Measurements from ENCODE around the gene ZEB2. TPM values are rescaled to one million over a fixed set of nuclear protein-coding genes. Genes with fewer than 3 reads are reported as not detected.

ZEB2 gene
- total RNA-seq, 1 donor from 2014 or later = 89.1 TPM

DNA sequence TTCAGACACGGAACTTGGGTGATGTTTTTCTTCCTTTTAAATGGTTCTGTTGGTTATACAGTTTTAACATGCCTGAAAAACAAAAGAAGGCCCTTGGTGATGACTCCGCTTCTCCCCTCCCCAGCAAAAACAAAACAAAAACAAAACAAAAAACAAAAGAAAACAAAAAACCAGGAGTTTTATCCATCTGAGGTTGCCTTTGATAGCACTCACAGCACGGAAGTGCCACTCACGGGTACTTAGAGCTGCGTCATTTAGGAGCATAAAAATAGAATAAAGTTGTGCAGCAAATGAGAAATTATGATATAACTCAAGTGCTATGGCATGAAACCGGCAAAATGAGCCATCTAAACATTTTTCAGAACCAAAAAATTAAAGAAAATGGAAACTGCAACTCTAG is 57.7 kb downstream of the ZEB2 start:
- TF ChIP-seq, protein P1, sequence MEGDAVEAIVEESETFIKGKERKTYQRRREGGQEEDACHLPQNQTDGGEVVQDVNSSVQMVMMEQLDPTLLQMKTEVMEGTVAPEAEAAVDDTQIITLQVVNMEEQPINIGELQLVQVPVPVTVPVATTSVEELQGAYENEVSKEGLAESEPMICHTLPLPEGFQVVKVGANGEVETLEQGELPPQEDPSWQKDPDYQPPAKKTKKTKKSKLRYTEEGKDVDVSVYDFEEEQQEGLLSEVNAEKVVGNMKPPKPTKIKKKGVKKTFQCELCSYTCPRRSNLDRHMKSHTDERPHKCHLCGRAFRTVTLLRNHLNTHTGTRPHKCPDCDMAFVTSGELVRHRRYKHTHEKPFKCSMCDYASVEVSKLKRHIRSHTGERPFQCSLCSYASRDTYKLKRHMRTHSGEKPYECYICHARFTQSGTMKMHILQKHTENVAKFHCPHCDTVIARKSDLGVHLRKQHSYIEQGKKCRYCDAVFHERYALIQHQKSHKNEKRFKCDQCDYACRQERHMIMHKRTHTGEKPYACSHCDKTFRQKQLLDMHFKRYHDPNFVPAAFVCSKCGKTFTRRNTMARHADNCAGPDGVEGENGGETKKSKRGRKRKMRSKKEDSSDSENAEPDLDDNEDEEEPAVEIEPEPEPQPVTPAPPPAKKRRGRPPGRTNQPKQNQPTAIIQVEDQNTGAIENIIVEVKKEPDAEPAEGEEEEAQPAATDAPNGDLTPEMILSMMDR (IDR thresholded peaks at IDR 0.05; ENCODE audit: borderline replicate concordance) = no peak
- no peak for DNase-seq
- Histone ChIP-seq H3K27me3 (ENCODE audit: low read depth) (no peaks in the 10 kb centered on the region), H3K36me3 (no peaks in the 10 kb centered on the region), H3K9me3 (replicated peaks) (no peaks in the 10 kb centered on the region), H3K27ac (replicated peaks) (peak overlapping the region; percentile 75), H3K4me3 (peak overlapping the region; percentile 0), H3K4me1 (peaks cover 81% of the 10 kb centered on the region)
- intact Hi-C loops (cut with micrococcal nuclease) = no loop called here

DNA sequence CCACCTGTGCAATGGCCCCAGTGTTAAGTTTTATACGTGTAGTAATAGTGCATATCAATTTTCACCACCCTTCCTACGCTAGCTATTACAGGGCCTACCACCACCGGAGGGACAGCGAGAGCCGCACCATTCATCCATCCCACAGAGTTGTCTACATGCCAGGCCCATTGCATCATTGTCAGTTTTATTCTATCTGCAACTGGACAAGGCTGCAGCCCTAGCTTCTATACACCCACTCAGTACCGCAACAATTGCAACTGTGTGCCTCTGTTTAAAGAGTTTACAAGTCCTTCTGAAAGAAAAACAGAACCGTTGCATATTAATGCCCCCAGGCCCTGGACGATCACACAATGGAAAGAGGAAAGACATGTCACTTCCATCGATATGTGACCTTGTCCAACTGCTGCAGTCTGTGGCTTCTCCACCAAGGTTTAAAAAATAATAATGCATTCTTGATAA is 58.6 kb downstream of the ZEB2 start:
- TF ChIP-seq, protein P1 (IDR thresholded peaks at IDR 0.05; ENCODE audit: borderline replicate concordance) = peak; percentile 29
- peak; percentile 51 for DNase-seq
- Histone ChIP-seq H3K36me3 (no peaks in the 10 kb centered on the region), H3K27me3 (ENCODE audit: low read depth) (no peaks in the 10 kb centered on the region), H3K4me1 (peaks cover 91% of the 10 kb centered on the region), H3K4me3 (no peak overlapping the region), H3K27ac (replicated peaks) (peak overlapping the region; percentile 75), H3K9me3 (replicated peaks) (no peaks in the 10 kb centered on the region)
- intact Hi-C loops (cut with micrococcal nuclease) = no loop called here

DNA sequence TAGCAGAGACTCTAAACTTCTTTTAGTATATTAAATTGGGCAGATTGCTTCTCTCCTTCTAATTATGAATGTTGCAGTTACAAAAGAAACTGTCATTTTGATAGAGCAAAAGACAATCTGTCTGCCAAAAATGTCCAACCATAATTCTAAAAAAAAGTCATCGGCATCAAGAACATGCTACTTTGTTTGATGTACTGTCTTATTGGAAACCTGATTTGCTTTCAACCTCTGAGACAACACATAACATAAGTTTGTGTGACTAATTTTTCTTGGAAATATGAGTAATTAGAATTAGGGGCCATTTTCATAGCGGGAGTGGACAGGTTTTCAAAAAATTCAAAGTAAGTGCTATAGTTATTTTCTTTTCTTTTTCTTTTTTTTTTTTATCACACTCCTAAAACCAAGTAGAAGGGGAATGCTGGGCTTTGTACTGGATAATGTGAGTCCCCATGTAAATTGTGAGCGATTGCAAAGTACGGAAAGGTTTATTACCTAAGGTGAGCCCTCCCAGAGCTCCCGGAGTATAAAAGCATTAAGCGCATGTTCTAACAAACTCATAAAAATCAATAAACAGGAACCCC is 59.1 kb downstream of the ZEB2 start:
- H3K27ac ChIP-seq (replicated peaks) = peak overlapping the region; percentile 75

DNA sequence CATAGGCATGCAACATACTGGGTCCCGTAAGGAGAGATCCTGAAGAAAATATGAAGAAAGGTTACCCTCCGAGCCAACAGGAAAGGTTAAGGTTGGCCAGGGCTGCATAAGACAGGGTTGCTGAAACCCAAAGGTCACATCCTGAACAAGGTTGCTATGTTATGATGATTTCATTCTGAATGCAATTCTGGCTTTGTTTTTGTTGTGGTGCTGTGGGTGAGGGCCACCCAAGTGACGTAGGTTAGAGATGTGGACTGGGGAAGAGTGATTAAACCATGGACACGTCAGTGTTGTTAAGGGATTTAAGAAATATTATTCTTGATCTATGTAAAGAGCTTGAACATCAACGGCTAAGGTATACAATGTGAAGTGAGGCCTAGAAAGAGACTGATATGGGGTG is 60.0 kb downstream of the ZEB2 start:
- intact Hi-C loops (cut with micrococcal nuclease) = loop anchor here (10.0 kb wide), 1 partner anchor 45 kb away; no protein-coding TSS in a partner anchor
- no peak for DNase-seq
- Histone ChIP-seq H3K9me3 (replicated peaks) (no peaks in the 10 kb centered on the region), H3K36me3 (no peaks in the 10 kb centered on the region), H3K4me3 (no peak overlapping the region), H3K27ac (replicated peaks) (peak overlapping the region; percentile 75), H3K4me1 (peaks cover 99% of the 10 kb centered on the region), H3K27me3 (ENCODE audit: low read depth) (no peaks in the 10 kb centered on the region)
- TF ChIP-seq, protein P1 (IDR thresholded peaks at IDR 0.05; ENCODE audit: borderline replicate concordance) = no peak

More for the DNA sequence above, 59.1 kb downstream of the ZEB2 start:
- Histone ChIP-seq H3K36me3 (no peaks in the 10 kb centered on the region), H3K9me3 (replicated peaks) (no peaks in the 10 kb centered on the region), H3K4me1 (peaks cover 96% of the 10 kb centered on the region), H3K27me3 (ENCODE audit: low read depth) (no peaks in the 10 kb centered on the region), H3K4me3 (no peak overlapping the region)
- intact Hi-C loops (cut with micrococcal nuclease) = no loop called here
- TF ChIP-seq, protein P1 (IDR thresholded peaks at IDR 0.05; ENCODE audit: borderline replicate concordance) = no peak
- no peak for DNase-seq

DNA sequence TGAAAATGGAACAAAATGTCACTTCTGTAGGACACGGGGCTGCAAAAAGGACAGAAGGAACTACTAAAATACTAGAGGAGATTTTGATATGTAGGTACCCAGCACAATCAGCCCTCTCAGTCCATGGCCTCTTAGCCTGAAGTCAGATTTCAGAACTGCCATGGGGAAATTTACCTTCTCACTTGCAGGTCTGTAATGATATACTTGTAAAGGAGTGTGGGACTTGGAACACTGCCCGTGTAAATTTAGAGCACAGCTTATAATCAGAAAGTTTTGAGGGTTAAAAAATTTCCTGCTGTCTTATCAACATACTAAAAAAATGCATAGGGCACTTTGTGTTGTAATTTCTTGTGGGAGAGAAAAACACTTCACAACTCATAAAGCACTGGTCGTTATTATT is 60.6 kb downstream of the ZEB2 start:
- DNase-seq = no peak
- Histone ChIP-seq H3K27ac (replicated peaks) (peak overlapping the region; percentile 75), H3K4me3 (no peak overlapping the region), H3K4me1 (peaks cover 99% of the 10 kb centered on the region), H3K27me3 (ENCODE audit: low read depth) (no peaks in the 10 kb centered on the region), H3K9me3 (replicated peaks) (no peaks in the 10 kb centered on the region), H3K36me3 (no peaks in the 10 kb centered on the region)
- TF ChIP-seq, protein P1 (IDR thresholded peaks at IDR 0.05; ENCODE audit: borderline replicate concordance) = no peak
- intact Hi-C loops (cut with micrococcal nuclease) = loop anchor here (10.0 kb wide), 1 partner anchor 46 kb away; no protein-coding TSS in a partner anchor
